ENCODE data around the gene NINL.

GRCh38 chr20:25623225-25623735 is 37.9 kb upstream of the NINL start:
- TF ChIP-seq SUZ12 (IDR thresholded peaks at IDR 0.05; ENCODE audit: extremely low read depth, insufficient read depth, insufficient read length) (no peak), YY1 (IDR thresholded peaks at IDR 0.05; ENCODE audit: insufficient read depth, insufficient read length) (no peak), ZNF274 (IDR thresholded peaks at IDR 0.05; ENCODE audit: low read depth, low read length) (no peak)
